Suprapubic skin (tissue), 4 donors: Measurements from ENCODE around the gene RPRD1B. TPM values are rescaled to one million over a fixed set of nuclear protein-coding genes. Genes with fewer than 3 reads are reported as not detected.

Experiments
- DNase-seq, 2 donors: peaks; one replicate each; pipeline ENCODE4 v3.0.0-alpha.2; 2019; ENCODE audit warnings: low spot score in 2 of 2
- H3K27ac ChIP-seq: fragments of 200-600 bp; sonication (generic); one replicate; pipeline ENCODE4 v1.5.1; 2019
- H3K27me3 ChIP-seq: fragments of 200-600 bp; sonication (generic); one replicate; pipeline ENCODE4 v1.5.1; 2019
- H3K36me3 ChIP-seq: fragments of 200-600 bp; sonication (generic); one replicate; pipeline ENCODE4 v1.5.1; 2019
- H3K4me1 ChIP-seq: fragments of 200-600 bp; sonication (generic); one replicate; pipeline ENCODE4 v1.5.1; 2019
- H3K4me3 ChIP-seq: fragments of 200-600 bp; sonication (generic); one replicate; pipeline ENCODE4 v1.5.1; 2019; ENCODE audit warnings: mild to moderate bottlenecking
- H3K9me3 ChIP-seq: fragments of 200-600 bp; sonication (generic); one replicate; pipeline ENCODE4 v1.5.1; 2019
- CTCF ChIP-seq, 2 donors: fragments of 200-600 bp in 1 of 2; fragments of 450-650 bp in 1 of 2; sonication (generic) in 1 of 2; IDR thresholded peaks; one replicate each; pipeline ENCODE4 v1.5.1; 2016 to 2019; ENCODE audit warnings: antibody characterized with exemption in 2 of 2, mild to moderate bottlenecking in 1 of 2, moderate library complexity in 1 of 2
- EP300 ChIP-seq: sonication (generic); formaldehyde crosslinking; IDR thresholded peaks from one replicate; pipeline ENCODE4 v1.6.1; 2017; ENCODE audit warnings: antibody characterized with exemption
- POLR2A ChIP-seq, 2 donors: fragments of 450-650 bp; IDR thresholded peaks; one replicate each; pipeline ENCODE4 v1.6.1; 2017; ENCODE audit warnings: antibody characterized with exemption in 2 of 2, mild to moderate bottlenecking in 2 of 2, moderate library complexity in 2 of 2
- POLR2AphosphoS5 ChIP-seq, 3 donors: sonication (generic); formaldehyde crosslinking; IDR thresholded peaks; one replicate each; pipeline ENCODE4 v1.6.1; 2017; ENCODE audit warnings: antibody characterized with exemption in 3 of 3
- WGBS: methylation state at CpG from one replicate; pipeline ENCODE4 v1.1.5; 2018; 5-methylcytosine and 5-hydroxymethylcytosine counted together
- total RNA-seq, 4 donors: library from RNA; depleted of rRNA; stranded (reverse); fragments of >200 nt; gene quantifications; one replicate each; pipeline ENCODE4 v1.1.0, GENCODE V29; 2016

RPRD1B gene
- total RNA-seq, 4 donors from 2014 or later: 24.7 to 45.6 (median 27.7) TPM

GRCh38 chr20:38061109-38061508 is 27.6 kb downstream of the RPRD1B start:
- no peak overlapping the region for H3K27ac ChIP-seq
- 86% methylated on average over 4 of the region's 4 CpGs for WGBS

GRCh38 chr20:38062890-38063289 is 29.3 kb downstream of the RPRD1B start:
- H3K27ac ChIP-seq: no peak overlapping the region
- no peak for DNase-seq
- H3K9me3 ChIP-seq: no peaks in the 10 kb centered on the region
- peaks cover 95% of the 10 kb centered on the region for H3K36me3 ChIP-seq
- H3K4me1 ChIP-seq: no peaks in the 10 kb centered on the region
- H3K27me3 ChIP-seq: no peaks in the 10 kb centered on the region
- H3K4me3 ChIP-seq: no peak overlapping the region
- no peak for TF ChIP-seq POLR2A (IDR thresholded peaks at IDR 0.05)
- TF ChIP-seq POLR2AphosphoS5 (IDR thresholded peaks at IDR 0.05): no peak
- TF ChIP-seq CTCF (IDR thresholded peaks at IDR 0.05): no peak
- no peak for TF ChIP-seq EP300
- 87% methylated on average over 5 of the region's 5 CpGs for WGBS

More at GRCh38 chr20:38061109-38061508, 27.6 kb downstream of the RPRD1B start:
- no peaks in the 10 kb centered on the region for H3K4me1 ChIP-seq
- H3K27me3 ChIP-seq: no peaks in the 10 kb centered on the region
- DNase-seq: no peak
- no peaks in the 10 kb centered on the region for H3K9me3 ChIP-seq
- no peak overlapping the region for H3K4me3 ChIP-seq
- TF ChIP-seq POLR2A (IDR thresholded peaks at IDR 0.05) (no peak), POLR2AphosphoS5 (IDR thresholded peaks at IDR 0.05) (no peak), EP300 (no peak), CTCF (IDR thresholded peaks at IDR 0.05) (no peak)
- peaks cover 88% of the 10 kb centered on the region for H3K36me3 ChIP-seq

- no peak overlapping the region for H3K27ac ChIP-seq
- WGBS: 86% methylated on average over 7 of the region's 7 CpGs
- no peak overlapping the region for H3K4me3 ChIP-seq
- peaks cover 96% of the 10 kb centered on the region for H3K36me3 ChIP-seq
- TF ChIP-seq CTCF (IDR thresholded peaks at IDR 0.05) (no peak), POLR2AphosphoS5 (IDR thresholded peaks at IDR 0.05) (no peak), POLR2A (IDR thresholded peaks at IDR 0.05) (no peak), EP300 (no peak)
- no peaks in the 10 kb centered on the region for H3K4me1 ChIP-seq
- no peaks in the 10 kb centered on the region for H3K9me3 ChIP-seq
- no peaks in the 10 kb centered on the region for H3K27me3 ChIP-seq
- no peak for DNase-seq
Observed at GRCh38 chr20:38063911-38064530, 30.5 kb downstream of the RPRD1B start.

GRCh38 chr20:38065764-38066375 is 32.3 kb downstream of the RPRD1B start:
- no peak for TF ChIP-seq POLR2AphosphoS5 (IDR thresholded peaks at IDR 0.05)
- TF ChIP-seq EP300: no peak
- TF ChIP-seq POLR2A (IDR thresholded peaks at IDR 0.05): no peak
- no peak for TF ChIP-seq CTCF (IDR thresholded peaks at IDR 0.05)
- H3K4me3 ChIP-seq: no peak overlapping the region
- H3K27ac ChIP-seq: no peak overlapping the region

GRCh38 chr20:38066969-38067716 is 33.6 kb downstream of the RPRD1B start:
- no peak for DNase-seq
- Histone ChIP-seq H3K36me3 (peaks cover 96% of the 10 kb centered on the region), H3K9me3 (no peaks in the 10 kb centered on the region), H3K27me3 (no peaks in the 10 kb centered on the region), H3K27ac (no peak overlapping the region), H3K4me1 (no peaks in the 10 kb centered on the region), H3K4me3 (no peak overlapping the region)
- WGBS: 89% methylated on average over 9 of the region's 9 CpGs
- TF ChIP-seq CTCF (IDR thresholded peaks at IDR 0.05) (no peak), EP300 (no peak), POLR2AphosphoS5 (IDR thresholded peaks at IDR 0.05) (no peak), POLR2A (IDR thresholded peaks at IDR 0.05) (no peak)

More at GRCh38 chr20:38065764-38066375, 32.3 kb downstream of the RPRD1B start:
- Histone ChIP-seq H3K36me3 (peaks cover 96% of the 10 kb centered on the region), H3K27me3 (no peaks in the 10 kb centered on the region), H3K4me1 (no peaks in the 10 kb centered on the region), H3K9me3 (no peaks in the 10 kb centered on the region)
- no peak for DNase-seq
- 67% methylated on average over 10 of the region's 10 CpGs for WGBS
